HepG2 (cell line): ENCODE measurements around the gene THRA. TPM values are rescaled to one million over a fixed set of nuclear protein-coding genes. Genes with fewer than 3 reads are reported as not detected.

Source experiments
- AGO2 ChIP-seq: fragments of 200-400 bp; formaldehyde crosslinking; optimal IDR thresholded peaks from 2 replicates; pipeline ENCODE3; 2017; ENCODE audit warnings: mild to moderate bottlenecking, low read depth, low read length, moderate library complexity
- ARNTL ChIP-seq: sonication (generic); formaldehyde crosslinking; IDR thresholded peaks from 2 replicates; pipeline ENCODE4 v1.4.0; 2020; ENCODE audit warnings: mild to moderate bottlenecking, missing genetic modification reagents
- CC2D1A ChIP-seq: sonication (generic); formaldehyde crosslinking; IDR thresholded peaks from 2 replicates; pipeline ENCODE4 v1.8.1; 2023; ENCODE audit warnings: mild to moderate bottlenecking, missing genetic modification reagents
- CHCHD3 ChIP-seq: sonication (generic); formaldehyde crosslinking; IDR thresholded peaks from 2 replicates; pipeline ENCODE4 v1.8.0; 2022; ENCODE audit warnings: mild to moderate bottlenecking, missing genetic modification reagents, moderate library complexity
- CREB3 ChIP-seq: sonication (generic); formaldehyde crosslinking; IDR thresholded peaks from 2 replicates; pipeline ENCODE4 v1.5.0; 2020; ENCODE audit warnings: missing genetic modification reagents
- DBP ChIP-seq: sonication (generic); formaldehyde crosslinking; IDR thresholded peaks from 2 replicates; pipeline ENCODE4 v1.4.0; 2020; ENCODE audit warnings: missing genetic modification reagents; ENCODE audit errors: not compliant biosample characterization
- ELF4 ChIP-seq: sonication (generic); formaldehyde crosslinking; IDR thresholded peaks from 2 replicates; pipeline ENCODE4 v1.5.0; 2020; ENCODE audit warnings: missing genetic modification reagents, mild to moderate bottlenecking, moderate library complexity, borderline replicate concordance
- FOSL1 ChIP-seq: sonication (generic); formaldehyde crosslinking; IDR thresholded peaks from 2 replicates; pipeline ENCODE4 v1.9.0; 2021; ENCODE audit warnings: missing genetic modification reagents, borderline replicate concordance
- FOXP4 ChIP-seq: sonication (generic); formaldehyde crosslinking; IDR thresholded peaks from 2 replicates; pipeline ENCODE4 v1.4.0; 2020; ENCODE audit warnings: missing genetic modification reagents
- HIVEP1 ChIP-seq: sonication (generic); formaldehyde crosslinking; IDR thresholded peaks from 2 replicates; pipeline ENCODE4 v1.4.0; 2020; ENCODE audit warnings: mild to moderate bottlenecking, missing genetic modification reagents
- IRF1 ChIP-seq: sonication (generic); formaldehyde crosslinking; IDR thresholded peaks from 2 replicates; pipeline ENCODE4 v1.4.0; 2020; ENCODE audit warnings: low read depth, mild to moderate bottlenecking, missing genetic modification reagents
- KDM5A ChIP-seq: fragments of 200-600 bp; sonication (generic); IDR thresholded peaks from 2 replicates; pipeline ENCODE4 v1.7.0; 2018; ENCODE audit warnings: antibody characterized with exemption, mild to moderate bottlenecking, low read length, borderline replicate concordance
- KLF6 ChIP-seq: IDR thresholded peaks from 2 replicates; pipeline ENCODE4 v1.8.0; 2016; ENCODE audit warnings: missing biosample characterization, missing genetic modification reagents
- MTA1 ChIP-seq: sonication (generic); formaldehyde crosslinking; IDR thresholded peaks from 2 replicates; pipeline ENCODE4 v1.4.0; 2020; ENCODE audit warnings: missing genetic modification reagents, mild to moderate bottlenecking, borderline replicate concordance
- RNF2 ChIP-seq: fragments of 450-650 bp; conservative IDR thresholded peaks from 2 replicates; pipeline ENCODE4 v1.6.1; 2016; ENCODE audit warnings: low read depth
- SSRP1 ChIP-seq: IDR thresholded peaks from 2 replicates; pipeline ENCODE4 v1.6.1; 2016; ENCODE audit warnings: control low read depth
- XBP1 ChIP-seq: sonication (generic); formaldehyde crosslinking; IDR thresholded peaks from 2 replicates; pipeline ENCODE4 v1.5.0; 2020; ENCODE audit warnings: missing genetic modification reagents
- ZMAT3 ChIP-seq: sonication (generic); formaldehyde crosslinking; conservative IDR thresholded peaks from 2 replicates; pipeline ENCODE4 v1.7.0; 2021; ENCODE audit warnings: missing genetic modification reagents
- ZSCAN5A ChIP-seq: sonication (generic); formaldehyde crosslinking; IDR thresholded peaks from 2 replicates; pipeline ENCODE4 v1.8.0; 2022; ENCODE audit warnings: mild to moderate bottlenecking, missing genetic modification reagents, borderline replicate concordance
- polyA plus RNA-seq, 8 experiments: library from polyadenylated mRNA; depleted of rRNA in 3 of 8; stranded (reverse) in 7 of 8; unstranded in 1 of 8; fragments of >200 nt; fragmentation: Illumina TruSeq in 4 of 8; extraction: Trizol in 4 of 8; gene quantifications; 2 replicates each; pipeline versions ENCODE4 v1.2.1 to v1.2.3, GENCODE V29; 2011 to 2016; ENCODE audit warnings: low read depth in 4 of 8, missing spikeins in 1 of 8, mixed read lengths in 1 of 8; ENCODE audit not compliant: insufficient read depth in 1 of 8
- total RNA-seq, 5 experiments: library from RNA; depleted of rRNA; stranded (reverse); fragments of >200 nt; fragmentation: Illumina TruSeq; extraction: Trizol; gene quantifications; 2 replicates each; pipeline ENCODE4 v1.2.3, GENCODE V29; 2016; ENCODE audit warnings: low read depth in 1 of 5

The THRA gene
- total and polyA plus RNA-seq, 2 of the 13 experiments (the other 11 are each of a cell fraction or from before 2014, with no cell fraction given): 8.0 to 9.9 TPM

GRCh38 chr17:40097931-40098845 is 35.4 kb downstream of the THRA start (continued):
- TF ChIP-seq CREB3 (CRISPR knock-in tag): 0 out of 2 replicates have a peak, but pooled peaks have one; percentile 75
- TF ChIP-seq ARNTL (CRISPR knock-in tag): peak; percentile 99
- peak; percentile 98 for TF ChIP-seq RNF2
- peak; percentile 86; the same call in 1 of the 2 replicates for TF ChIP-seq ZMAT3 (CRISPR knock-in tag)
- peak; percentile 68; the same call in 1 of the 2 replicates for TF ChIP-seq ELF4 (CRISPR knock-in tag)
- TF ChIP-seq KLF6: peak; percentile 73
- peak; percentile 74 for TF ChIP-seq SSRP1
- TF ChIP-seq KDM5A: no peak
- TF ChIP-seq CHCHD3 (CRISPR knock-in tag): no peak
- peak; percentile 67; the same call in 1 of the 2 replicates for TF ChIP-seq IRF1 (CRISPR knock-in tag)
- TF ChIP-seq DBP (CRISPR knock-in tag): no peak
- TF ChIP-seq HIVEP1 (CRISPR knock-in tag): peak; percentile 94
- no peak; the same call in 1 of the 2 replicates for TF ChIP-seq ZSCAN5A (CRISPR knock-in tag)
- TF ChIP-seq XBP1 (CRISPR knock-in tag): 0 out of 2 replicates have a peak, but pooled peaks have one; percentile 30
- no peak for TF ChIP-seq CC2D1A (CRISPR knock-in tag)
- TF ChIP-seq FOXP4 (CRISPR knock-in tag): peak; percentile 83
- peak; percentile 66; the same call in 1 of the 2 replicates for TF ChIP-seq MTA1 (CRISPR knock-in tag)
- TF ChIP-seq AGO2: no peak
- no peak for TF ChIP-seq FOSL1 (CRISPR knock-in tag)
